ENCODE results near the gene SMARCD1. TPM values are rescaled to one million over a fixed set of nuclear protein-coding genes. Genes with fewer than 3 reads are reported as not detected.

SMARCD1 gene
- total and polyA plus RNA-seq, 9 of the 15 experiments (the other 6 are each of a cell fraction or from before 2014, with no cell fraction given), result 0.86 to 91.7 (median 48.0) TPM

- POLR2A ChIA-PET, result interaction anchor here (1.5 kb wide), 1 partner anchor 9 kb away, joined by 11 read pairs; no protein-coding TSS in a partner anchor
- no peak for TF ChIP-seq E2F4 (CRISPR knock-in tag; IDR thresholded peaks at IDR 0.05; ENCODE audit: low read depth)
- no peak for TF ChIP-seq ZNF79 (CRISPR knock-in tag; IDR thresholded peaks at IDR 0.05; ENCODE audit: low read depth)
- TF ChIP-seq ZNF384 (IDR thresholded peaks at IDR 0.05; ENCODE audit: low read depth, low read length), result no peak
- no peak for TF ChIP-seq MCM2 (IDR thresholded peaks at IDR 0.05; ENCODE audit: low read depth)
- no peak for TF ChIP-seq U2AF2 (optimal IDR thresholded peaks at IDR 0.05; ENCODE audit: low read depth, low read length)
- no peak for TF ChIP-seq ZNF785 (CRISPR knock-in tag; IDR thresholded peaks at IDR 0.05)
- no peak for TF ChIP-seq STAT5B (CRISPR knock-in tag; IDR thresholded peaks at IDR 0.05)
- no peak for TF ChIP-seq CHD7 (IDR thresholded peaks at IDR 0.05; ENCODE audit: low read depth, low read length)
These were observed 36.5 kb downstream of the SMARCD1 start for GRCh38 chr12:50121641-50122040.

More at GRCh38 chr12:50121641-50122040, 36.5 kb downstream of the SMARCD1 start:
- Histone ChIP-seq H3K27me3 (ENCODE audit: control insufficient read depth in 2 of 2, insufficient read depth in 2 of 2, low read length in 2 of 2) (no peaks in the 10 kb centered on the region), H3K36me3 (ENCODE audit: control insufficient read depth, insufficient read depth, low read length) (peaks cover 40% of the 10 kb centered on the region; the same call in 2 of the 3 replicates), H4K20me1 (replicated peaks; ENCODE audit: control insufficient read depth, insufficient read depth, low read length) (no peaks in the 10 kb centered on the region), H3K79me2 (ENCODE audit: control insufficient read depth, insufficient read depth, low read length) (peaks cover 4% of the 10 kb centered on the region), H3K27ac (ENCODE audit: extremely low read depth, low read depth, low read length) (no peak overlapping the region), H3K9me1 (ENCODE audit: control insufficient read depth, insufficient read depth, low read length) (no peaks in the 10 kb centered on the region), H3K4me2 (ENCODE audit: insufficient read depth, low read length) (no peak overlapping the region), H3K4me3 (no peak overlapping the region), H3K9ac (ENCODE audit: insufficient read depth in 1 of 2, low read depth in 2 of 2, low read length in 2 of 2) (no peak overlapping the region), H3K4me1 (replicated peaks in 1 of 2; ENCODE audit: control insufficient read depth in 2 of 2, insufficient read depth in 2 of 2, low read length in 2 of 2) (no peaks in the 10 kb centered on the region), H2AFZ (ENCODE audit: low read depth, low read length) (no peak overlapping the region), H3K9me3 (replicated peaks; ENCODE audit: control insufficient read depth, insufficient read depth, low read depth, low read length) (no peaks in the 10 kb centered on the region; the same call in 1 of the 2 replicates)
- intact Hi-C loops (cut with micrococcal nuclease) (no loop called here), in situ Hi-C loops (cut with MboI) (no loop called here)
- BruUV-seq (replicated peaks), result no TSS peak
- CTCF ChIA-PET (ENCODE audit: low intra/inter-chr PET ratio), result no interaction called here
- DNase-seq (ENCODE audit: extremely low read depth in 1 of 4, low spot score in 3 of 4), result no peak
- FAIRE-seq, result no peak
- ATAC-seq, result no peak
- WGBS (ENCODE audit: insufficient coverage, low coverage, missing lambda C conversion rate), result 68% methylated on average over 4 of the region's 5 CpGs

All from K562 (cell line).